ENCODE data around the gene SPTSSB. TPM values are rescaled to one million over a fixed set of nuclear protein-coding genes. Genes with fewer than 3 reads are reported as not detected.

The SPTSSB gene
- total RNA-seq, 4 donors from 2014 or later: 0.39 to 0.74 TPM; not detected in 2

DNA sequence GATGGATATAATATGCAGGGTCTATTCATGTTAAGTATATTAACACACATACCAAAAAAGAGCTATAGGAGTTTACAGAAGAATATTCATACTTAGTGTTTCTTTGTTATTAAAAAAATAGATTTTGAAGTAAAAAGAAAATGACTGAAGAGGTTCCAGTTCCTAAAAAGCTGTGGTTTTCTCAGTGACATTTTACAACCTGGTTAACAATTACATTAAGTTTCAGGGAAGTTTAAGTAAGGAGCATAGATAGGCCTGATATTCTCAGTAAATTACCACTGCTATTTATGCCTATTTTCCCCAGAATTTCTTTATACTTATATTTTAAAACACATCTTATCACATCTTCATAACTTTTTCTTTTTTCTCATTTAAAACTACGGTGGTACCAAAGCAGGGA is 43.6 kb upstream of the SPTSSB start:
- no peak for TF ChIP-seq EP300 (IDR thresholded peaks at IDR 0.05)
- TF ChIP-seq, protein P1, sequence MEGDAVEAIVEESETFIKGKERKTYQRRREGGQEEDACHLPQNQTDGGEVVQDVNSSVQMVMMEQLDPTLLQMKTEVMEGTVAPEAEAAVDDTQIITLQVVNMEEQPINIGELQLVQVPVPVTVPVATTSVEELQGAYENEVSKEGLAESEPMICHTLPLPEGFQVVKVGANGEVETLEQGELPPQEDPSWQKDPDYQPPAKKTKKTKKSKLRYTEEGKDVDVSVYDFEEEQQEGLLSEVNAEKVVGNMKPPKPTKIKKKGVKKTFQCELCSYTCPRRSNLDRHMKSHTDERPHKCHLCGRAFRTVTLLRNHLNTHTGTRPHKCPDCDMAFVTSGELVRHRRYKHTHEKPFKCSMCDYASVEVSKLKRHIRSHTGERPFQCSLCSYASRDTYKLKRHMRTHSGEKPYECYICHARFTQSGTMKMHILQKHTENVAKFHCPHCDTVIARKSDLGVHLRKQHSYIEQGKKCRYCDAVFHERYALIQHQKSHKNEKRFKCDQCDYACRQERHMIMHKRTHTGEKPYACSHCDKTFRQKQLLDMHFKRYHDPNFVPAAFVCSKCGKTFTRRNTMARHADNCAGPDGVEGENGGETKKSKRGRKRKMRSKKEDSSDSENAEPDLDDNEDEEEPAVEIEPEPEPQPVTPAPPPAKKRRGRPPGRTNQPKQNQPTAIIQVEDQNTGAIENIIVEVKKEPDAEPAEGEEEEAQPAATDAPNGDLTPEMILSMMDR (IDR thresholded peaks at IDR 0.05): no peak
- TF ChIP-seq POLR2AphosphoS5 (IDR thresholded peaks at IDR 0.05): no peak
- no peak for TF ChIP-seq POLR2A (IDR thresholded peaks at IDR 0.05)
- H3K4me3 ChIP-seq: no peak overlapping the region
- ATAC-seq: no peak
- H3K36me3 ChIP-seq: no peaks in the 10 kb centered on the region
- H3K27ac ChIP-seq: no peak overlapping the region
- H3K9me3 ChIP-seq: no peaks in the 10 kb centered on the region
- H3K27me3 ChIP-seq: no peaks in the 10 kb centered on the region
- 71 to 100% methylated on average over 1 of the region's 1 CpG for WGBS, 2 donors (ENCODE audit: low coverage in 1 of 2)
- peaks cover 0 to 25% (median 5%) of the 10 kb centered on the region in 3 donors for H3K4me1 ChIP-seq

DNA sequence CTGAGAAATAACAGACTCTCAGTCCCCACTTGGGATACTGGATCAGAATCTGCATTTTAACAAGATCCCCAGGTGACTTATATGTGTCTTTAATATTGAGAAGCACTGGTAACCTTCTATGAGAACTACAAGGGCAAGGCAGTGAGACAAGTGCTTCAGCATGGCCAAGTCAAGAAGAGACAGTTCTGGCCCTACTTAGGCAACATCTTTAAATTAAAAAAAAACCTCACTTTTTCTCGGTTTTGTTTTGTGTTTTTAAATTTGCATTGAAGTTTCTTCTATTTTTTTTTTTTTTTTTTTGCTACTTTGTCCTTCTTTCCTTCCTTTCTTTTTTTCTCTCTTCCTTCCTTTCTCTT is 42.5 kb upstream of the SPTSSB start:
- Histone ChIP-seq H3K4me1 (peaks cover 0 to 25% (median 5%) of the 10 kb centered on the region in 3 donors), H3K27me3 (no peaks in the 10 kb centered on the region), H3K27ac (no peak overlapping the region), H3K9me3 (no peaks in the 10 kb centered on the region), H3K36me3 (no peaks in the 10 kb centered on the region), H3K4me3 (no peak overlapping the region)
- TF ChIP-seq POLR2AphosphoS5 (IDR thresholded peaks at IDR 0.05) (no peak), EP300 (IDR thresholded peaks at IDR 0.05) (no peak), POLR2A (IDR thresholded peaks at IDR 0.05) (no peak)
- TF ChIP-seq, protein P1 (IDR thresholded peaks at IDR 0.05): no peak
- no peak for ATAC-seq
- 73% methylated on average over 1 of the region's 1 CpG; no CpG with 5 or more reads in 1 of the 2 donors for WGBS, 2 donors (ENCODE audit: low coverage in 1 of 2)

DNA sequence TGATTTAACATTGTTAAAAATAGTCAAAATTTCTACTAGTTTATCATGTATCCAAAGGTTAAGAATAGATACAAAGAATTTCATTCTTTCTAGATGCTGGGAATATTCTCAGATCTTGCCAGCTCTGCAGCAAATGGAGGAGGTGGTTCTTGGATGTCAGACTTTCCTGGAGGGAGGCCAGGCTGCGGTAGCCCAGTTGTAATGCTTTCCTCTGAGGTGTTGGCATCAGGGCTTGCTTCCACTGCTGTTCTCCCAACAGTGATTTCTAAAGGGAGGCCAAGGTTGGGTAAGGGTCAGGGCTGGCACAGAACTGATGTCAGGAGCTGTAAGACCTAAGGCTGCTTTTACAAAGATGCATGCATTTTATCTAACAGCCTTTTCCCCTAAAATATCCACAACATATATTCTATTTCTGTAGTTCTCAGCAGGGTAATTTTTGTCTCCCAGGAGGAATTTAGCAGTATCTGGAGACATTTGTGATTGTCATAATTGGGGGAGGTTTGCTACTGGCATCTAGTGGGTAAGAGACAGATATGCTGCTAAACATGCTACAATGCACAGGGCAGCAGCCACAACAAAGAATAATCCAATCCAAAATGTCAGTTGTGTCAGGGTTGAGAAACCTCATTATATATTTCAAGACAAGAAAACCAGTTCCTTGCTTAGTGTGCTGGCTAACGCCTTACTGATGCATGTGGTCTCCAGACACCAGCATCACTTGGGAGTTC is 42.0 kb upstream of the SPTSSB start:
- TF ChIP-seq POLR2A (IDR thresholded peaks at IDR 0.05) (no peak), EP300 (IDR thresholded peaks at IDR 0.05) (no peak), POLR2AphosphoS5 (IDR thresholded peaks at IDR 0.05) (no peak)
- TF ChIP-seq, protein P1 (IDR thresholded peaks at IDR 0.05): no peak
- Histone ChIP-seq H3K9me3 (no peaks in the 10 kb centered on the region), H3K36me3 (no peaks in the 10 kb centered on the region), H3K27me3 (no peaks in the 10 kb centered on the region), H3K27ac (no peak overlapping the region), H3K4me1 (peaks cover 0 to 25% (median 5%) of the 10 kb centered on the region in 3 donors), H3K4me3 (no peak overlapping the region)
- no peak for ATAC-seq
- WGBS, 2 donors (ENCODE audit: low coverage in 1 of 2): 17 to 38% methylated on average over 2 of the region's 2 CpGs

DNA sequence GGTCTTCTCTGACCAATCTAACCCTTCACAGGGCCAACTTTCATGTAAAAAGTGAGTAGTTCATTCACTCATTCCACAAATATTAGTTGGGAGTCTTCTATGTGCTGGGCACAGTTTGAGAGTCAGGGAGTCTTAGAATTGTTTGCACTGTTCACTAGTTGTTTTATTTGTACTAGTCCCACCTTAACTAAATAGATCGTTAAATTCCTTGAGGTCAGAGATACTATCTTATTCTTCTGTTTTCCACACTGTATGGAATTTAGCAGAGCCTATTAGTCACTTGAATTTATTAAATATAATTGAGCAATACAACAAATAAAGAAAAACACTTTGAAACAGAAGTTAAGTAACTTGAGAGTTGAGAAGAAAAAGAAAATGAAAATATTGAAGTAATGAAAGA is 40.8 kb upstream of the SPTSSB start:
- no peak overlapping the region for H3K27ac ChIP-seq
- no peak overlapping the region for H3K4me3 ChIP-seq
- no peaks in the 10 kb centered on the region for H3K27me3 ChIP-seq
- H3K4me1 ChIP-seq: peaks cover 0 to 25% (median 5%) of the 10 kb centered on the region in 3 donors
- 86% methylated on average over 1 of the region's 1 CpG; no CpG with 5 or more reads in 1 of the 2 donors for WGBS, 2 donors (ENCODE audit: low coverage in 1 of 2)
- H3K9me3 ChIP-seq: no peaks in the 10 kb centered on the region
- no peaks in the 10 kb centered on the region for H3K36me3 ChIP-seq
- TF ChIP-seq, protein P1 (IDR thresholded peaks at IDR 0.05): no peak
- TF ChIP-seq POLR2A (IDR thresholded peaks at IDR 0.05) (no peak), EP300 (IDR thresholded peaks at IDR 0.05) (no peak), POLR2AphosphoS5 (IDR thresholded peaks at IDR 0.05) (no peak)
- ATAC-seq: no peak

DNA sequence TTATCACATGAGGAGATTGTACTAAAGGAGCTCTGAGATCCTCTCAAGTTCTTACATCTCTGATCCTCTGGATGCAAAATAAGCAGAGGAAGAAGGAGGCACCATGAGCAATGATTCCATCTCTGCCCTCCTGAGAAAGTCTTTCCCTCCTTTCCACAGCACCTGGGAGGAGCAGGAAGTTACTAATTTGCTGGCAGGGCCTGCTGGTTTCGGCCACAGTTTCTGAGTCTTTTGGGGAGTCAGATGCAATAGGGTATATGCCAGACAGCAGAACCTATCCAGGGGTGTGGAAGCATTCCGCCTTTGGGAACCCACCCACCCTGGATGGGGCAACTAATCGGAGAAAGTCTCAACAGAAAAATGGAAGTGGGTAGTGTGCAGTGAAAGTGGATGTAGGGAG is 38.5 kb upstream of the SPTSSB start:
- no peaks in the 10 kb centered on the region for H3K27me3 ChIP-seq
- no peak overlapping the region for H3K4me3 ChIP-seq
- no peaks in the 10 kb centered on the region for H3K36me3 ChIP-seq
- no peak overlapping the region for H3K27ac ChIP-seq
- no peak for ATAC-seq
- H3K9me3 ChIP-seq: peaks cover 0 to 4% (median 0%) of the 10 kb centered on the region in 3 donors
- WGBS, 2 donors (ENCODE audit: low coverage in 1 of 2): 90% methylated on average over 2 of the region's 3 CpGs; no CpG with 5 or more reads in 1 of the 2 donors
- TF ChIP-seq POLR2A (IDR thresholded peaks at IDR 0.05) (no peak), POLR2AphosphoS5 (IDR thresholded peaks at IDR 0.05) (no peak), EP300 (IDR thresholded peaks at IDR 0.05) (no peak)
- TF ChIP-seq, protein P1 (IDR thresholded peaks at IDR 0.05): no peak
- peaks cover 0 to 12% (median 5%) of the 10 kb centered on the region in 3 donors for H3K4me1 ChIP-seq

Data from gastroesophageal sphincter (tissue), 4 donors.